ENCODE data around the gene BBS1. TPM values are rescaled to one million over a fixed set of nuclear protein-coding genes. Genes with fewer than 3 reads are reported as not detected.

The BBS1 gene
- total RNA-seq, 1 experiment from 2014 or later, result 28.4 TPM

- Histone ChIP-seq H3F3A (ENCODE audit: low read length, unreplicated experiment) (no peaks in the 10 kb centered on the region), H3K36me3 (ENCODE audit: low read depth, low read length) (no peaks in the 10 kb centered on the region), H3K9me3 (ENCODE audit: low read length) (no peaks in the 10 kb centered on the region), H3K79me2 (ENCODE audit: low read length) (0 out of 2 replicates have a peak, but pooled peaks cover 4% of the 10 kb centered on the region), H3K4me1 (ENCODE audit: insufficient read depth, low read length) (peaks cover 21% of the 10 kb centered on the region), H2AFZ (ENCODE audit: low read length) (peak within 1 kb of the TSS; percentile 96), H3K9me2 (replicated peaks; ENCODE audit: low read length) (no peaks in the 10 kb centered on the region), H4K20me1 (ENCODE audit: low read length) (no peaks in the 10 kb centered on the region), H3K4me3 (ENCODE audit: low read length) (peak within 1 kb of the TSS; percentile 89), H3K9ac (ENCODE audit: low read length) (peak within 1 kb of the TSS; percentile 89), H3K27me3 (ENCODE audit: low read length) (no peaks in the 10 kb centered on the region), H3K4me2 (ENCODE audit: low read length) (peak within 1 kb of the TSS; percentile 88), H3K27ac (ENCODE audit: low read length) (0 out of 2 replicates have a peak within 1 kb of the TSS, but pooled peaks have one; percentile 10)
- intact Hi-C loops (cut with micrococcal nuclease), result loop anchor here (1.0 to 2.0 kb wide), 2 partner anchors 46 to 71 kb away; partner anchors contain the start of gene RBM14
- peak; percentile 96 for ATAC-seq
- ChIA-PET CTCF (interaction anchor here (0.6 kb wide), 1 partner anchor 115 kb away, joined by 17 read pairs; no protein-coding TSS in a partner anchor), POLR2A (ENCODE audit: unreplicated experiment) (interaction anchor here (0.6 to 0.8 kb wide), 5 partner anchors 10 to 114 kb away, joined by 3 to 7 read pairs (median 3); partner anchors contain the start of gene DPP3)
- TF ChIP-seq, protein P1, sequence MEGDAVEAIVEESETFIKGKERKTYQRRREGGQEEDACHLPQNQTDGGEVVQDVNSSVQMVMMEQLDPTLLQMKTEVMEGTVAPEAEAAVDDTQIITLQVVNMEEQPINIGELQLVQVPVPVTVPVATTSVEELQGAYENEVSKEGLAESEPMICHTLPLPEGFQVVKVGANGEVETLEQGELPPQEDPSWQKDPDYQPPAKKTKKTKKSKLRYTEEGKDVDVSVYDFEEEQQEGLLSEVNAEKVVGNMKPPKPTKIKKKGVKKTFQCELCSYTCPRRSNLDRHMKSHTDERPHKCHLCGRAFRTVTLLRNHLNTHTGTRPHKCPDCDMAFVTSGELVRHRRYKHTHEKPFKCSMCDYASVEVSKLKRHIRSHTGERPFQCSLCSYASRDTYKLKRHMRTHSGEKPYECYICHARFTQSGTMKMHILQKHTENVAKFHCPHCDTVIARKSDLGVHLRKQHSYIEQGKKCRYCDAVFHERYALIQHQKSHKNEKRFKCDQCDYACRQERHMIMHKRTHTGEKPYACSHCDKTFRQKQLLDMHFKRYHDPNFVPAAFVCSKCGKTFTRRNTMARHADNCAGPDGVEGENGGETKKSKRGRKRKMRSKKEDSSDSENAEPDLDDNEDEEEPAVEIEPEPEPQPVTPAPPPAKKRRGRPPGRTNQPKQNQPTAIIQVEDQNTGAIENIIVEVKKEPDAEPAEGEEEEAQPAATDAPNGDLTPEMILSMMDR (conservative IDR thresholded peaks at IDR 0.05; ENCODE audit: low read depth, low read length), result no peak
- TF ChIP-seq EZH2 (IDR thresholded peaks at IDR 0.05; ENCODE audit: low read length, unreplicated experiment) (no peak), EZH2phosphoT487 (IDR thresholded peaks at IDR 0.05; ENCODE audit: borderline replicate concordance, low read length) (no peak)
- DNase-seq, result peak; percentile 99
- no TSS peak for BruUV-seq (replicated peaks)
Measured at GRCh38 chr11:66545701-66546367, 35.4 kb downstream of the BBS1 start, which contains the start of gene ZDHHC24. ZDHHC24 (minus strand) TSS chr11:66546048; CDS start chr11:66546003, 45 bp downstream.

DNA sequence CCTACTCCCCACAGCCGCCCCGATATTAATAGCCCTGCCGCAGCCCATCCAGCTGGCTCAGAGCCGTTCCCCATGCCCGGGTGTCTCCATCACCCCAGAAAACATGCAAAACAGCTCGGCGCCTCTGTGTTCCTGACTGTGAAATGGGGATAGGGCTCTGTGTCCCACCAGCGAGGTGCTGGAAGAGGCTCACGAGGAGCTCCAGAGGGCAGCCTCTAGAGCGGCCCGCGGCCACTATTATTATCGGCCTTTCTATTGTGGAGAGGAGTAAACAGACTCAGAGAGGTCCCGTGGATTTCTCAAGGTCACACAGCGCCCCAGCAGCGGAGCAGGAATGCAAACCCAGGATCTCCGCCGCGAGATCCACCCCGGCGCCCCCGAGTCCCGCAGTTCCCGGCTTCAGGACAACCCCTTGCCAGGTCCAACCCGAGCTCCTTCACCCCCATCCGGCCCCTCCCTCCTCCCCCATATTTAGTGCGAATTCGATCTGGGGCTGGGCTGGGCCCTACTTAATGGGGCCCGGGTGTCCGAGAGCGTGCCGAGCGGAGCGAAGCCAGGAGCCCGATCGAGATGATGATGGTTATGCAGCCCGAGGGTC is 36.0 kb downstream of the BBS1 start, which contains the start of gene ACTN3:
TSS of gene ACTN3 (plus strand) at position 536 of the 598 bp plus-strand sequence. CDS start at position 571, 35 bp downstream.
- ChIA-PET POLR2A (ENCODE audit: unreplicated experiment) (interaction anchor here (0.6 to 0.8 kb wide), 5 partner anchors 10 to 113 kb away, joined by 3 to 7 read pairs (median 3); partner anchors contain the start of gene DPP3), CTCF (interaction anchor here (0.6 kb wide), 1 partner anchor 116 kb away, joined by 17 read pairs; no protein-coding TSS in a partner anchor)
- Histone ChIP-seq H3K9ac (ENCODE audit: low read length) (peak within 1 kb of the TSS; percentile 89), H3F3A (ENCODE audit: low read length, unreplicated experiment) (no peaks in the 10 kb centered on the region), H2AFZ (ENCODE audit: low read length) (peak within 1 kb of the TSS; percentile 96), H3K27me3 (ENCODE audit: low read length) (no peaks in the 10 kb centered on the region), H3K27ac (ENCODE audit: low read length) (0 out of 2 replicates have a peak within 1 kb of the TSS, but pooled peaks have one; percentile 10), H3K9me2 (replicated peaks; ENCODE audit: low read length) (no peaks in the 10 kb centered on the region), H3K4me1 (ENCODE audit: insufficient read depth, low read length) (peaks cover 21% of the 10 kb centered on the region), H3K9me3 (ENCODE audit: low read length) (no peaks in the 10 kb centered on the region), H3K4me2 (ENCODE audit: low read length) (peak within 1 kb of the TSS; percentile 88), H3K36me3 (ENCODE audit: low read depth, low read length) (no peaks in the 10 kb centered on the region), H4K20me1 (ENCODE audit: low read length) (no peaks in the 10 kb centered on the region), H3K4me3 (ENCODE audit: low read length) (peak within 1 kb of the TSS; percentile 89), H3K79me2 (ENCODE audit: low read length) (0 out of 2 replicates have a peak, but pooled peaks cover 4% of the 10 kb centered on the region)
- no peak for ATAC-seq
- intact Hi-C loops (cut with micrococcal nuclease), result loop anchor here (1.0 to 2.0 kb wide), 2 partner anchors 46 to 70 kb away; partner anchors contain the start of gene RBM14
- BruUV-seq (replicated peaks), result no TSS peak
- no peak for DNase-seq
- TF ChIP-seq, protein P1 (conservative IDR thresholded peaks at IDR 0.05; ENCODE audit: low read depth, low read length), result no peak
- TF ChIP-seq EZH2phosphoT487 (IDR thresholded peaks at IDR 0.05; ENCODE audit: borderline replicate concordance, low read length) (no peak), EZH2 (IDR thresholded peaks at IDR 0.05; ENCODE audit: low read length, unreplicated experiment) (no peak)

Measured in PC-3 (cell line).